Superior temporal gyrus (tissue), 1 donor: ENCODE results near the gene ERO1B.

Experiments used
- DNase-seq: peaks from one replicate; pipeline ENCODE4 v3.0.0-alpha.2; 2016; ENCODE audit errors: extremely low spot score

ERO1B gene

DNA sequence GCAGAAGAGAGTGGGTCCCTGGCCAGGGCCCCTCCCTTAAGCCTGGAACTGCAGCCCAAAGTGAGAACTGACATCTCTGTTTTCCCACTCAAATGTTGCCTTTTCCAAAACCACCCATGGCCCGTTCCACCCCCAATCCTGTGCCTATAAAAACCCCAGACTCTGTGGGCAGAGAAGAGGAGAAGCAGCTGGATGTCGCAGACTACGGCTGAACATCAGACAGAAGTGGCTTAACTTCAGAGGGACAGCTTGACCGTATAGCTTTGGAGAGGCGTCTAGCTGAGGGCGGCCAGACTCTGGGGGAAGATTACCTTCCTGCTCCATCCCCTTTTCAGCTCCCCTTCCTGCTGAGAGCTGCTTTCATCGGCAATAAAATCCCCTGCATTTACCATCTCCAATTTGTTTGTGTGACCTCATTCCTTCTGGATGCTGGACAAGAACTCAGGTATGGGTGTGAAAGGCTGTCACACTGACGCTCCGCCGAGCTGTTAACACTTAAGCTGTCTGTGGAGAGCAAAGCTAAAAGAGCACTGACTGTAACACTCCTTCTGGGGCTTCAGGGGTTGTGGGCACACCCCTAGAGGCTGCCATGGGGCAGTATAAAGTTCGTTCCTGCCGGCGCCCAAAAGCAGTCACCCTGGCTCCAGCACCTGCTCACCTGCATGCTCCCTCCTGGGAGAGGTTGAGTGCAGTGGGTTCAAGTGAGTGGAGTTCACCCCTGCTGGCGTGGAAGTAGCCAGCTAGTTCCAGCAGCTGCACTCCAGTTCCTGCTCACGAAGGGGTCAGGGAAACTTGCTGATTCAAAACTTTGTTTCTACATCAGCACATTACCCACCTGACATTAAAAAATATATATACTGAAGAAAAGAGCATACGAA lies 19.6 kb upstream of the ERO1B start:
- DNase-seq = no peak

DNA sequence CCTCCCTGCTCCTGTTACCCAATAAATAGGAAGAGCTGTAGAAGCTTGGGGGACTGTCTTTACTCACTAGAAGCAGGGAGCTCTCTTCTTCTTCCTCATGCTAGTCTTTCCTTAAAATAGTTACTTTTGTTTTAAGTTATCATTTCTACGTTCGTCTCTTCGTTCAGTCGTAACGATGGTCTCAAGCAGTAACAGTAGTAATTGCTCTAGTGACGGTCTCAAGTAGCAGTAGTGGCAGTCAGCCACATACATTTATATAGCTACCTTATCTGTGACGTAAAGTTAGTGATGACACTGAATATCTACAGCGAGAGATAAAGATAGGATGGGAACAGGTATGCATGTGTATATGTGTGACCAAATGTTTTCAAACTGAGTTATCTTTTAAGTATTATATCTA lies 15.4 kb upstream of the ERO1B start:
- no peak for DNase-seq

DNA sequence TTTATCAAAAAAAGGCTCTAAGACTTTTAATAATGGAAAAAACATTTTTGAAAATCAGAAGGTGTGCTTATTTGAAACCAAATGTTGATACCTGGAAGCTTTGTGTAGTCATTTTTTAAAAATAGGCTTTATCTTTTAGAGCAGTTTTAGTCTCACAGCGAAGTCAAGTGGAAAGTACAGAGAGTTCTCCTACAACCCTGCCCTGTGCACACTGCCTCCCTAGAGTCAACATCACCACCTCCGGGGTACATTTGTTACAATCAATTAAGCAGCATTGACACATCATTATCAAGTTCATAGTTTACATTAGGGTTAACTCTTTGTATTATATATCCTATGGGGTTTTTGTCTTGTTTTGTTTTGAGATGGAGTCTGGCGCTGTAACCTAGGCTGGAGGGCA lies 10.7 kb upstream of the ERO1B start:
- DNase-seq = no peak

DNA sequence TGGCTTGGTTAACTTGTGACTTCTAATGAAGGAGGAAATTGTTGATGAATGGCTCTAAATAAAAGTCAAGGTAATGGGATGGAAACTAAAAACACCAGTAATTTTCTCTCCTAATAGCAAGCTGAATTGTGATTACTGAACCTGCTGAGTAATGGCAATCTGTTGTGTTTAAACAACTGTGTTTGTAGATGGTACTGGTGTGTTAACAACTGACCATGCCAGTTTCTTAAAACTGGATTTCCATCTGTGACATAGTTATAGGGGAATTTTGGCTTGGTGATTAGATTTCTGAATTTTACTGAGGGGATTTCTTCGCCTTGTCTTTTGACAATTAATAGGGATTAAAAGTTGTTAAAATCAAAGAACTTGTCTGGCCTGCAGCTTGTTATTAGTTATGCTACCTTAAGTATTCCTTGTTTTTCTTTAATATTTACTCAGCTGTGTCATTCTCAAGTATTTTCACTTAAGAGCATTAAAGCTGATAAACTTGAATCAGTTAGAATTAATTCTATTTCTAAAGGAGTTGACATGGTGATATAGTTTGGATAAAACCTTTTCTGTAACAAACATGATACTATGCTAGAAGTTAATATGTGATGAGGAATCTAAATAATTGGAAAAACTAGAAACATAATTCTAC lies 7.9 kb upstream of the ERO1B start:
- DNase-seq = no peak

DNA sequence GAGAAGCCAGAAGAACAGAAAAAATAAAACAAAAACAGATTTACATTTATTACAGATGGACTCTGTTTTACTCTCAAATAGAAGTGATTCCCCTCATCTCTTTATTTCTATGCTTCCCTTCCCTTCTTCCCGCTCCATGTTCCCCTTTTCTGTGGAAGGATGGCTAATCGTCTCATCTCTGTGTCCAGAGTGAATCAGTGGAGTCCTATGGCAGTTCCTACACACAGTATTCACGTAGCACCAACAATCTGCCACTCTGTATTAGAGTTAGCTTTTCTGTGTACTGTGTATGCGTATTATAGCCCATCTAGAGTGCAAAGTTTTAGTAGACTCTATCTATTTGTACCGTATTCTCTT lies 6.8 kb upstream of the ERO1B start:
- DNase-seq = no peak

DNA sequence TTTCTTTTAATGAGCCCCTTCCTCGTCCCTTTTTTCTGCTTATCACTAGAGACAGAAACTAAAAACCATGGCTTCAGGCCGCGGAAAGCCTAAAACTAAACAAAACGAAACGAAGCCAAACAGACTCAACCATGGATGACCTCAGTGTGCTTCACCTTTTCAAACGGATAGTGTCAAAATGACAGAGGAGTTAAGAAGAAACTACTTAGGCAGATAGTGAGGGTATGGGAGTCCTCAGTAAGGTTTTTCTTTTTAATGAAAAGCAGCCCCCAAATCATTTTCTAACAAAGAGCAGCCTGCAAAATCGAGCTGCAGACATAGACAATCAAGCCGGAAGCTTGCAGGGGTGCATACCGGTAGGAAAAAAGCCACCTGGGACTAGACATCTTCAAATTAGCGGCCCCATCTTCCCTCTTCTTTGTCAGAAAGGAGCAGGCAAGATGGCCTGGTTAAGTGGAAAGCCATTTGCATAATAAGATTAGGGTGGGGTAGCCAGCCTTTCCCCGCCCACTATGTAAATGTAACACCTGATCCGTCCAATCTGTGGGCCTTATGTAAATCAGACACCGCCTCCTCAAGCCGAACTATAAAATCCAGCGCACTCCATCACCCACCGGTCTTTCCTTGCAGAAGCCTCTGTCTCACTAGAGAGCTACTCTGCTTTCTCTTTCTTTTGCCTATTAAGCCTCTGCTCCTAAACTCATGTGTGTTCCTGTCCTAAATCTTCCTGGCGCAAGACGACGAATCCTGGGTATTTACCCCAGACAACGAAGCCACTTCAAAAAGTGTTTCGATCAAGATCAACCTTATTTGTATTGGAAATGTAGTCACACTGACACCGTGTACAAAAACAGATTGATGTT lies 6.2 kb upstream of the ERO1B start:
- DNase-seq = no peak

DNA sequence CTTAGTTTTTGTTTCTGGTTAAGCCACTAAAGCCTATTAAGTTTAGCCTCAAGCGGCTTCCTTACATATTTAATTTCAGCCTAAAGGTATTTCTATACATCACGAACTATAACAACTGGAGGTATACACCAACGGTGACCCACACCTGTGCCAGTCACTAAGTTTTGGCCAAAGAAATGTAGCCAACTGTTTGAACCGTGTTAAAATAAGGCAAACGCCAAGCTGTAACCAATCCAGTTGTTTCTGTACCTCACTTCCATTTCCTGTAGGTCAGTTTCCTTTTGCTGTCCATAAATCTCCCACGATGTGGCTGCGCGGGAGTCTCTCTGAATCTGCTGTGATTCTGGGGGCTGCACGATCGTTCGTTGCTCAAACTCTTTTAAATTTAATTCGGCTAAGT lies 5.6 kb upstream of the ERO1B start:
- no peak for DNase-seq

DNA sequence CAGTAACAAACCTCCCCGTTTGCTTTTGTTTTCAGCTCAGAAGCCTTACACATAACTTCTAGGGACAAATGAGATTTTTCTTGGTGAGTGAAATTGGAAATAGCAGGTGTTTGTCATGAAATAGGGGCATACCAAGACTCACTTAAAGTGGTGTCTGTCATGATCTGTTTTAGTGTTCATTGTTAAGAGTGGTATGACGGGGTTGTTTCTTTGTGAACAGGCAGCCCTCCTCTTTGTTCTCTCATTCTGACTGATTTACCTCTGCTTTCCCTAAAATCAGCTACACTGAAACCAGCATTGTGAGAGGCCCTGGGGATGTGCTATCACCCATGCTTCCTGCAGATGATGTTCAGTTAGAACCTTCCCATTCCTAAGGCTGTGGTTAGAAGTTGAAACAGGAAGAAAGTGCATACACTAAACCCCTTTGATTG lies 2.5 kb upstream of the ERO1B start:
- no peak for DNase-seq

DNA sequence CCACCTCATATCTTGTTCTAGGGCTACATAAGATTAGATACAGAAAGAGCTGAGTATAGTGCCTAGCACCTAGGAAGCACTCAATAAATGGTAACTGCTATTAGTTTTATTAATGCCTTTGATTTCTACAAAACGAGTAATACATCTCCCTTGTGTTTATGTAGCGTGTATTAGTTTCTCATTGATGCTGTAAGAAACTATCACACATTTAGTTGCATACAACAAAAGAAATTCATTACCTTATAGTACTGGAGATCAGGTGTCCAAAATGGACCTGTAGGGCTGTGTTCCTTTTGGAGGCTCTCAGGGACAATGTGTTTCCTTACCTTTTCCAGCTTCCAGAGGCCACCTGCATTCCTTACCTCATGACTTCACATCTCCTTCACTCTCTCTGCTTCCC lies 961 bp upstream of the ERO1B start:
- DNase-seq = no peak

DNA sequence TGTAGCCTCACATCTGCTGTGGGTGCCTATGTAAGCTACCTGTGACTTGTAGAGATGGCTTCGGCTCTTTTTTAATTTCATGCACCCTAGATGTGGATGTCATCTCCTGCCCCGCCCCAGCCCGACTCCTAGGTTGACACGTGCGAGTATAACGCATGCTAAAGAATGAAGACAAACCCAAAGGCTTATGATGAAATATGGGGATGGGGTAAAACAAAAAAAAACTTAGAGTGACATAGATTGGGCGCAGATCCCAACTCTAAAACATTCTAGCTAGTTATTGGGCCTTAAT lies 613 bp upstream of the ERO1B start:
- DNase-seq = no peak

DNA sequence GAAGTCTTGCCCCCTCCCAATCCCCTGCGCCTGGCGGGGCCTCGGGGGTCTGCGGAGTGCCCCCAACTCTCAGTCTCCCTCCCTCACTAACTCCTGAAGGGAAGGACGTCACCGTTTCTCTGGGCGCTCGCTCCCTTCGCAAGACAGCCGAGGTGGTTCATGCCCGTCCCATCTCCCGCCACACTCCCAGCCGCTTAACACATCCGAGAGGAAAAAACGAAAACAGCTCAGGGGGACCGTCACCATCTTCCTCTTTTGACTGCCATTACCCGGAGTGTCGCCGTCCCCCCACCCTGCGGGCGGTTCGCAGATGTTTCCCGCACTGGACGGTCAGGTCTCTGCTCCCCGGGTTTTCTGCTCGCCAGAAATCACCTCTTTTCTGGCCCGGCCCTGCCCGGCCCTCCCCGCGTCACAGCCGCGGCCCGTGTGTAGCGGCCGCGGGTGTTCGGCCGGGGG lies 532 bp downstream of the ERO1B start:
- DNase-seq = no peak

DNA sequence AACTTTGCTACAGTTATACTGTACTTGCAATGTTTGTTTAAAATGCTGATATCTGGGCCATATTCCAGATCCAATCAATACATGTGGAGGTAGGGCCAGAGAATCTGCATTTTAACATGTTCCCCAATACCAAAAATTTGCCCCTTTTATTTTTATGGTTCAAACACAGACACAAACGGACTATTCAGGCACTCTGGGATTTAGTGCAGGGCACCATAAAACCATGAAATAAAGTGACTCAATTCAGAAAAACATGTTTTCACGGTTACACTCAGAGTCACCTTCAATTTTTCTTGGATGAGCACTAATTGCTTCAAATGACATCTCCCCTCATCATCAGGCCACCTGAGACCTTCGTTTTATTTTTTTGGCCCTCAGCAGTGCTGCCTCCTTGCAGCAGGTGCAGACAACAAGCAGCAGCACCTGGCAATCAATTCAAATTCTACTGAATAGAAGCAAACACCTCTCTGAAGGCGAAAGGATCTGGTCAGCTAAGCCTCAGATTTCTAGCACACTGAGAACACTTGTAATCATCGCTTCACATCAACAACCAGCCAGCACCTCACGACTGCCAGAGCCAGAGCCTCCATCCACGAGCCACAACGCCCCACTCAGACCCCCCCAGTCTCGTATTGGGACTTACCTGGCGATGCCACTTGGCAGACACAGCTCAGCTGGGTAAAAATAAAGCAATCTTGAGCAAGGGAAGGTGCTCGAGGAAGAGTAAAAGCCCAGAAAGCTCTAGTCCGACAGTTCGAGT lies 1.1 kb downstream of the ERO1B start:
- peak; percentile 42 for DNase-seq

DNA sequence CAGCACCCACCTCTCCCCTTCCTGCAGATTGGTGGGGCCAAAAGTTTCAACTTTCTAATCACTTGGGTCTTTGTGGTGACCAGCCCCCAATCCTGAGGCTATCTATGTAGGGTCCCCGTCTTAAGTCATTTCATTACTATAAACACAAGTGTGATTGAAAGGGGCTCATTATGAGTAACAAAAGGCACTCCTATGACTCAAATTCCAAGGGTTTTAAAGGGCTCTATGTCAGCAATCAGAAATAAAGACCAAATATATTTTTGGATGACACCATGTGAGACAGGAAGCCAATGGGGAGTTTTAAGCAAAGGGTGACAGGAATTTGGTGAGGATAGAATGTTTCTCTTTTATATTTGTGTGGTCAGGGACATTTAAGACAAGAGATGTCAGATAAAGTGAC lies 6.2 kb downstream of the ERO1B start:
- DNase-seq = no peak

DNA sequence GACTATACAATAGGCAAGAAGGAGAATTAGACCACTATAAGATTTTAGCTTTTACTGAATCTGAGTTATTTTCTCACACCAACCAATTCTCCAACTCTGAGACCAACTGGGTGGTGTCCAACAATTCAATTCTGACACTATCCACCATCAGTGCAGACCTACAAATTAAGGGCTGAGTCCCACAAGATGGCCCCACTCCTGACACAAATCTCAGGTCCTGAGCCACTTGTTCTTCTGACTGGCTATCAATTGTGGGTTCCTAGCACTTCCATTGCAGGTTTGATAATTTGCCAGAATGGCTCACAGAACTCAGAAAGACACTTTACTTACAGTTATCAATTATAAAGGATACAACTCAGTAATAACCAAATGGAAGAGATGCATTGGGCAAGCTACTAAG lies 6.7 kb downstream of the ERO1B start:
- no peak for DNase-seq

DNA sequence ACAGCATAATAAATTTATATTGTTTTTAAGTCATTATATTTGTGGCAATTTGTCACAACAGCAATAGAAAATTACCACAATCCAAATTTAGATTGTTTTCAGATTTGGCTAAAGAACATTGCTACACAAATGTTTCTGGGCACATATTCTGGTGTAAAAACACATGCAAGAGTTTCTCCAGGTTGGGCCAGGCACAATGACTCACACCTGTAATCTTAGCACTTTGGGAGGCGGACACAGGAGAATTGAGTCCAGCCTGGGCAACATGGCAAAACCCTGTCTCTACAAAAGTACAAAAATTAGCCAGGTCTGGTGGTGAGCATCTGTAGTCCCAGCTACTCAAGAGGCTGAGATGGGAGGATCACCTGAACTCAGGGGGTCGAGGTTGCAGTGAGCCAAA lies 8.4 kb downstream of the ERO1B start:
- no peak for DNase-seq

DNA sequence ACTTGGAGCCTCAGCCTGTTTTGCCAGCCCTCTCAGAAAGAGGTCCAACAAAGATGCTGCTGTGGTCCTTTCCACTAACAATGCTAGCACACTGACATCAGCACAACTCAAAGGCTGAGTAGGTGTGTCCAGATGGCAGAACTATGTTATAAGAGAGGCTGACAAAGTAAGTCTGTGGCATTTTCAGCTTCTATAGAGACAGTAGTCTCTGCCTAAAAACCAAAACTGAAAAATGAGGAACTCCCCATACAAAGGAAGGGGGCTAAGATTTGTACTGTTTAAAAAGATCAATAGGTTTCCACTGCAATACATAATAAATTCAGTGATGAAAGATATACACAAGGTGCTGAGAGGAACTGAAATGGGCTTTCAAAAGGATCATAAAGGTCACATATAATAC lies 12.3 kb downstream of the ERO1B start:
- peak; percentile 24 for DNase-seq

DNA sequence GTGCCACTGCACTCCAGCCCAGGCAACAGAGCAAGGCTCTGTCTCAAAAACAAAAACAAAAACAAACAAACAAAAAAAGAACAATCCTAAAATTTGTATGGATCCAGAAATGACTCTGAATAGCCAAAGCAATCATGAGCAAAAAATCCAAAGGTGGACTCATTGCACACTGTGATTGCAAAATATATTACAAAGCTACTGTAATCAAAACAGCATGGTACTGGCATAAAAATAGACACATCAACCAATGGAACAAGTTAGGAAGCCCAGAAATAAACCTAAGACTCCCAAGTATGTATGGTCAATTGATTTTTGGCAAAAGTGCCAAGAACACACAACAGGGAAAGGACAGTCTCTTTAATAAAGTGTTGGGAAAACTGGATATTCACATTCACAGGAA lies 19.9 kb downstream of the ERO1B start:
- DNase-seq = no peak

DNA sequence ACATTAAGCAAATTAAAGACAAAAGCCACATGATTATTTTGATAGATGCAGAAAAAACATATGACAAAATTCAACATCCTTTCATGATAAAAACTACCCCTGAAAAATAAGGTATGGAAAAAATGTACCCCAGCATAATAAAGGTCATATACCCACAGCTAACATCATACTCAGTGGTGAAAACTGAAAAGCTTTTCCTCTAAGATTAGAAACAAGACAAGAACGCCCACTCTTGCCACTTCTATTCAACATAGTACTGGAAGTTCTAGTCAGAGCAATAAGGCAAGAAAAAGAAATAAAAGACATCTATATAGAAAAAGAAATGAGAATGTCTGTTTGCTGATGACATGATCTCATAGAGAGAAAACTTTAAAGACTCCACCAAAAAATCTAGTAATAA lies 20.7 kb downstream of the ERO1B start:
- no peak for DNase-seq

DNA sequence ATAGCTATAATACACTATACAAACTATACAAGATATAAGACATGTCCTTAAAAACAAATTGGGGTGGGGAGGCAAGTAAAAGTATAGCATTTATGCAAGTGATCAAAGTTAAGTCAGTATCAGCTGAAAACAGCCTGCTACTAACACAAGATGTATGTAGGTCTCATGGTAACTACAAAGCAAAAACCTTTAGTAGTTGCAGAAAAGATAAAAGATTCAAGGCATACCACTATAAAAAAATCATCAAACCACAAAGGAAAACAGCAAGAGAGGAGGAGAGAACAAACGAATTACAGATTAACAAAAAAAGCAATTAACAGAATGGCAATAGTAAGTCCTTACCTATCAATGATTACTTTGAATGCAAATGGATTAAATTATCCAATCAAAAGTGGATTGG lies 22.7 kb downstream of the ERO1B start:
- DNase-seq = no peak

DNA sequence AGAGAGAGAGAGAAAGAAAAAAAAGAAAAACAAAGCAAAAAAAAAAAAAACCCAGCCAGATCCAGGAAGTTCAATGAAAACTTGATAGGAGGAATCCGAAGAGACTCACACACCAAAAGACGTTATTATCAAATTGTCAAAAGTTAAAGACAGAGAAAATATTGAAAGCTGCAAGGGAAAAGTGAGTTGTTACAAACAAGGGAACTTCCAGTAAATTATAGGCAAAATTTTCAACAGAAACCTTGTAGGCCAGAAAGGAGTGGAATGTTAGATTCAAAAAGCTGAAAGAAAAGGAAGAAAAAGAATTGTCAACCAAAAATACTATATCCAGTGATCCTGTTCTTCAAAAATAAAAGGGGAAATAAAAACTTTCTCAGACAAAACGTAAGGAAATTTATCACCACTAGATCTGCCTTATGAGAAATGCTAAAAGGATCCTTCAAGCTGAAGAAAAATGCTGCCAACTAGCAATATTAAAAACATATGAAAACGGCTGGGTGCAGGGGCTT lies 23.6 kb downstream of the ERO1B start:
- no peak for DNase-seq

DNA sequence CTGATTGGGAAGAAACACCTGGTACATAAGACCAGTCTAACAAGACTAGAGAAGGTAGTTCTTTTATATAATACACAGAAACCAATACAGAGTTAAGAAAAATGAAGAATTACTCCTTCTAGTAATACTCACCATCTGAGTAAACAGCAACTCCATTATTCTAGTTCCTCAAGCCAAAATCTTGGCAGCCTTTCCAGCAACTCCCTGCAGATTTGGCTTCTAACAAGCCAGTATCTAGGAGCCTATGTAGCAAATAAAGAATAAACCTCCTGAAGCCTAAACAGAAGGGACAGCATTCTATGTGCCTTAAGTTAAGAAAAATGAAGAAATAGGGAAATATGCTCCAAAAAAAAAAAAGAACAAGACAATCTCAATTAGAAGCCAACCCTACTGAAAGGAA lies 24.5 kb downstream of the ERO1B start:
- DNase-seq = no peak
